Stimulated activated CD4-positive, alpha-beta T cell treated with anti-CD3 and anti-CD28 coated beads, Interleukin-1b, Interleukin-23, amount 100 ng/mL, for 4 hours (primary cell): ENCODE measurements around the gene ZWINT.
A peak's percentile ranks its signal among the peaks of the same experiment; 100 is the strongest.

Source experiments
- DNase-seq, 2 donors: peaks; one replicate each; pipeline ENCODE4 v3.0.0-alpha.2; 2020; ENCODE audit warnings: low read depth in 2 of 2

The ZWINT gene, protein sequence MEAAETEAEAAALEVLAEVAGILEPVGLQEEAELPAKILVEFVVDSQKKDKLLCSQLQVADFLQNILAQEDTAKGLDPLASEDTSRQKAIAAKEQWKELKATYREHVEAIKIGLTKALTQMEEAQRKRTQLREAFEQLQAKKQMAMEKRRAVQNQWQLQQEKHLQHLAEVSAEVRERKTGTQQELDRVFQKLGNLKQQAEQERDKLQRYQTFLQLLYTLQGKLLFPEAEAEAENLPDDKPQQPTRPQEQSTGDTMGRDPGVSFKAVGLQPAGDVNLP

DNA sequence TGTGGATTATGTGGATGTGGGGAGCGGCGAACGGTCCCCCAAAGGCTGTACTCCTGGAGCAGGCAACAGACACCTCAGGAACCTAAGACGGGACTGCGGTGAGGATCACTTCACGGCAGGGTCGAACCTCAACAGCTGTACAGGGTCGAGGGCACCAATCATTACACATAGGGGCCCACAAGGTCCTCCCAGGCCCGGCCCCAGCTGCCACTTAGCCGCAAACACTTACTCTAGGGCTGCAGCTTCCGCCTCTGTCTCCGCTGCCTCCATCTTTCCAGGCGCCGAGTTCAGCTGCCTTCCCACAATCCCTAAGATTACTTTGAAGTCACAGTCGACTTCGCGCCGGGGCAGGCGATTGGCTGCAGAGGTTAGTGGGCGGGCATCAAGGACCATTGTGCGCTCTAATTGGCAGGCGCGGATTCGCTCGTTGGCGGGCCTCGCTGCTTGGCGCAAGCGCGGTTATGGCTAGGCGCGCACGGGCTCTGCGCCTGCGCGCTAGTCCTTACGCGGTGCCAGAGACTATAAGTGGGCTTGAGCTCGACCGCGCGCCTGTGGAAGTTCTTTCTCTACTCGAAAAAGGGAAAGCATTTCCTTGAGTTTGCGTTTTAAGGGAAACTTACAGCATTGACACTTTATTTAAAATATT, at the start of gene ZWINT:
Gene ZWINT, minus strand, starts transcription at position 293 of the 646 bp plus-strand sequence. Its CDS starts 23 bp downstream, at position 270.
- DNase-seq = peak; percentile 86 to 87

GRCh38 chr10:56383806-56384205, 22.7 kb upstream of the ZWINT start:
- DNase-seq = no peak

GRCh38 chr10:56370217-56371113, 9.4 kb upstream of the ZWINT start:
- no peak for DNase-seq

DNA sequence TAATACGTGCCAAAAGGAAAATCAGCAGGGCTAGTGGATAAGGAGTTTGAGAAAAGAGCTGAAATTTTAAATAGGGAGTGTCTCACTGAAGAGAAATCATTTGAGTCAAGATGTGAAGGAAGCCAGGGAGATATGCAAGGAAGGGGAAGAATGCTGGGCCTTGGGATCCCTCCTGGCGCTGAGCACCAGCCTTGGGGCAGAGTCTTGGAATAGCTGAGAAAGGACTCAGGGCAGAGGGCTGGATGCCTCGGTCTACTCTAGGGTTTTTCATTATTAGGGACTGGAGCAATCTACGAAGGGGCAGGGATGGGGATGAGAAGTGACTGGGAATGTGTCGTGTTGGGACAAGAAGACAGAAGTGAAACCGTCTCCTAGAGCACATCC, 484 bp downstream of the ZWINT start:
- DNase-seq = no peak

GRCh38 chr10:56359837-56360236, 1.2 kb downstream of the ZWINT start:
- DNase-seq = no peak

DNA sequence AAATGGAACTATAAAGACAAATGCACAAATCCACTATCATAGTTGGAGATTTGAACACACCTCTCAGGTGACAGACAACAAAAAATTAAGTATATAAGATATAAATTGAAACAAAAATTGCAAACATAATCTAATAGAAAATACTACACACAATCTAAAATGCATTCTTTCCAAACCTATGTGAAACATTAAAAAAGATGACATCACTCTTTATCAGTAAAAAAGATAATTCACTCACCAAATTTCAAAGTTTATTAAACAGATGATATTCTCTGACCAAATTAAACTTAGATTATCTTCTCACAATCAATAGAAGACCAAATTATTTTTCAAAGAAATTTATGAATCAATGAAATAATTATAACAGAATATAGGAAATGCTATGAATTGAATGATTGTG, 4.0 kb downstream of the ZWINT start:
- DNase-seq = no peak

GRCh38 chr10:56351909-56352630, 9.0 kb downstream of the ZWINT start:
- no peak for DNase-seq

DNA sequence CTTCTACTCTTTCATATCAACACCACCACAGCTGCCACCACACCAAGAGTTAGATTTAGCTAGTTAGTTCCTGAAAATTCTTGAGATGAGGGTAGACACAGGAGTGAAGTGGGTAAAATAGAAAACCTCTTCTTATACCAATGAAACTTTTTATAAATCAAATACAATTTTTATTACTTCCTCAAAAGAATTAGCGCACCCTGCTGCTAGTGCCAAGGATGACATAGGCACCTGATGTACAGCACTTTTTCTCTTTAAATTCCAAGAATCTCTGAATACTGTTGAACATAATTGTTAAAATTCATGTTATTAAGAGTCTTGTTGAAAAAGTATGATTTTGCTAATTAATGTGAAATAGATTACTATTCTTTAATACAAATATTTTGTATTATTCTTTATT, 11.4 kb downstream of the ZWINT start:
- DNase-seq = no peak

DNA sequence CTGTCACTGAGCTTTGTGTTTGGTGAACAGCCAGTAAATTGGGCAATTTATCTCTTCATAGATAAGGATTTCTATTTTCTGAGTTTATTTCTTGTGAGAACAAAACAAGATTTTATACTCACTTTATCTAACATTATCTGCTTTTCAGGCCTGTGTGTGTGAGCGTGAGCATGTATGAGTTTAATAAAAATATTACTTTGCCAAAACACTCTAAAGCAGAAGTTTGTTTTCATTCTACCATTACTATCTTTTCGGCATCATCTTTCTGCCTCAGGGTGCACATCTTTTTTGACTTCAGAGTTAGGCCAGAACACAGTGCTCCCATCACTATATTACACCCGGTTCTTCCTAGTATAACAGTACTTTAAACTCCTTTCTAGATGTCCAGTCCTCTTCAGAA, 13.0 kb downstream of the ZWINT start:
- no peak for DNase-seq

DNA sequence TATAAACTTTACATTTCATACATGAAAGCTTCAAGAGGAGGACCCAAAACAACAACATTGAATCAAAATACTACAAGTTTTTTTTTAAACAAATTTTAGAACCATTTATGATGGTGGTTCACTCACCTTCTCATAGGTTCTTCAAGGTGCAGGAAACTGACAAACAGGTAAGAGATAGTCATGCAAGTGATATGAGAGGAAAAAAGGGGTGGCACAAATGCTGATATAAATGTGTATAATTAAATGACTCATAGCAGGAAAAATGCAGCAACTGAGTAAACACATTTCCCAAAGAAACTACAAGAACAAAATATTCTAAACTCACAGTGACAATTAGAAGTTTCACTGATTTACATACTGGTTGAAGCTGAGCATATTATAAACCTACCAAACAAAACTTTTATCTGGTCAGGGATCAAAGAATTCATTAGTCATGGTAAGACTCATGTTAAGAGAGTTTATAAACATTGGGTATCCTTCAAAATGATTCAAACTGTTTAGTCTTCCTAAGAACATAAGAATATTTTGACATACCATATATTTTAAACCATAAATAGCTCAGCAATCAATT, 14.1 kb downstream of the ZWINT start:
- DNase-seq = no peak

- no peak for DNase-seq
Observed at GRCh38 chr10:56341612-56342011, 19.4 kb downstream of the ZWINT start.

- no peak for DNase-seq
Observed at GRCh38 chr10:56329961-56330360, 31.1 kb downstream of the ZWINT start.

GRCh38 chr10:56327118-56327517, 33.9 kb downstream of the ZWINT start:
- DNase-seq = no peak

DNA sequence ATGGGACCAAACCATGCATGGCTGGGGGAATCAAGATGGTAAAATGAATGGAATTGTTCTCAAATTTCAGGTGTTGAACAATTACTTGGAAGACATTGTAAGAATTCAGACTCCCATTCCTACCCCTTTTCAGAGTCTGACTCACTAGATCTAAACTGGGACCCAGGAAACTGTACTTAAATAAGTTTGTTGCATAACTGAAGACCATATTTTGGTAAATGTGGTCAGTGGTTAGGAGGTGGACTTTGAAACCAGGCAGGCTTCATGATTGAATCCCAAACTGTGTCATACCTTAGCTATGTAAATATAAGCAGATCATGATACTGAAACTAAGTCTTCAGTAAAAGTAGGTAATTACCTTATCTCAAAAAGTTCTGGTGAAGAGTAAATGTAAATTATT, 41.7 kb downstream of the ZWINT start:
- no peak for DNase-seq

DNA sequence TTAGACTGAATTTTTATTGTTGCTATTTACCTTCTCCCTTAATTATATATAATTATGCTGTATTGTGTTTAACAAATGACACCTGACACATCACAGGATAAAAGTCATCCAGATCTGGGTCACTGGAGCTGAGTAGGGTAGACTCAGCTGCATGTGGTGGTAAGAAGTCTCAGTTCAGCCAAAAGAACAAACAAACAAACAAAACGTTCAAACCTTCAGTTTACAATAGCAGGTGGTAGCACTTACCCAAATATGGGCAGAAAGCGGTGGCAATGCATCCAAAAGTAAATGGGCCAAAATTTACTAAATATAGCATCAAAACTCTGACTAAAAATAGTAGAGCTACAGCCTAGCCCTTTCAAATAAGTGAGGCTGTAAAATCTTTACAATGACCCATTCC, 42.2 kb downstream of the ZWINT start:
- no peak for DNase-seq

- DNase-seq = no peak
Observed at GRCh38 chr10:56317603-56318002, 43.5 kb downstream of the ZWINT start.

DNA sequence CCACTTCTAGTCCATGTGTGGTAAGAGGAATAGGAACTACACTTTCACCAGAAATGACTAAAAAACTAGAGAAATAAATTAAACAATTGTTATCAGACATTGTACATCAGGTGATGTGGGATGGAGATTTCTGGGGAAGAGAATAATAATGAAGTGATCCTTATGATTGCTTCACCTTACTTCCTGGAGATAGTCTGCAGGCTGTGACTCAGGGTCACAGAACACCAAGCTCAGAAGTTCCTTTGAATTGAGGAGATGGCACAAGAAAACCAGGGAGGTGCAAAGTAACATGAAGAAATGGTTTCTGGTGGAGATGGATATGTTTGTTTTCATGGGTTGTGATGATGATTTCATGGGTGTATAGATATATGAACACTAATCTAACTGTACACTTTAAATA, 44.5 kb downstream of the ZWINT start:
- DNase-seq = no peak
